AG04450 (cell line): Measurements from ENCODE around the gene HNRNPC. TPM values are rescaled to one million over a fixed set of nuclear protein-coding genes. Genes with fewer than 3 reads are reported as not detected.

Source experiments
- CTCF ChIA-PET: fragments of 300-600, 350-600 bp; formaldehyde crosslinking; extraction: SDS; loops from one replicate; lab custom pipeline; 2022; ENCODE audit warnings: antibody characterized with exemption, inconsistent platforms; lab: Charles Lee
- POLR2A ChIA-PET: fragments of 350-600 bp; formaldehyde crosslinking; extraction: SDS; loops from one replicate; lab custom pipeline; 2021; ENCODE audit warnings: antibody characterized with exemption, inconsistent platforms; lab: Yijun Ruan, JAX
- DNase-seq: peaks from one replicate; pipeline ENCODE4 v3.0.0-alpha.2; 2011; ENCODE audit warnings: low read depth, low spot score
- H3K27ac ChIP-seq: one replicate; pipeline ENCODE4 v1.5.1; 2012; ENCODE audit warnings: low read depth, low read length, control low read depth
- H3K27me3 ChIP-seq: one replicate; pipeline ENCODE4 v1.6.0; 2012; ENCODE audit warnings: low read length; ENCODE audit not compliant: control insufficient read depth, insufficient read depth
- H3K4me3 ChIP-seq: 2 replicates; pipeline ENCODE4 v1.5.1; 2011; ENCODE audit warnings: mild to moderate bottlenecking, low read depth, low read length, control low read depth
- H3K9me3 ChIP-seq: 2 replicates; pipeline ENCODE4 v1.5.1; 2012; ENCODE audit warnings: low read length; ENCODE audit not compliant: control insufficient read depth, insufficient read depth
- CTCF ChIP-seq: IDR thresholded peaks from 2 replicates; pipeline ENCODE4 v1.5.1; 2011; ENCODE audit warnings: low read depth, low read length, control low read depth, inconsistent platforms
- polyA plus RNA-seq: library from polyadenylated mRNA; depleted of rRNA; stranded (reverse); fragments of >200 nt; gene quantifications from 2 replicates; pipeline ENCODE4 v1.2.3, GENCODE V29; 2011

Gene HNRNPC
- polyA plus RNA-seq, 1 experiment = 828 TPM

DNA sequence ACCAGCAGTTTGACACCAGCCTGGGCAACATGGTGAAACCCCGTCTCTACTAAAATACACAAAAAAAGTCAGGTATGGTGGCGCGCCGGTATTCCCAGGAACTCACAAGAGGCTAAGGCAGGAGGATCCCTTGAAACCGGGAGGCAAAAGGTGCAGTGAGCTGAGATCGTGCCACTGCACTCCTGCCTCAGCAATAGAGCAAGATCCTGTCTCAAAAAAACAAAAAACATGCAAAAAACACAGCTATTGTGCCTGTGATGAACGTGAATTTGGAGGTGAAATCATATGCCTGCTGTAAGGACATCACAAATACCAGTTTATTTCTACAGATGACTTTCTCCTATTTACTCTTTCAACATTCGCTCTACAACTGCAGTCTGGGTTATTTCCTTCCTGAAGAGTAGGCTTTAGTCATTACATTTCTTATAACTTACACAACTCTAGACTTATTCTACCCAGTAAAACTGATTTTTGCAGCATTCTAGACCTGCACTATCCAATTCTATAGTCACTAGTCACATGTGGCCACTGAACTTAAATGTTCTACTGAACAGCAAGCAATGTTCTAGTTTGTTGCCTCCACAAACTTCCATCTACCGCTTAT lies 48.3 kb downstream of the HNRNPC start:
- no peaks in the 10 kb centered on the region for H3K27me3 ChIP-seq
- TF ChIP-seq CTCF = no peak
- DNase-seq = no peak
- POLR2A ChIA-PET = interaction anchor here (0.7 kb wide), 1 partner anchor 18 kb away, joined by 6 read pairs; no protein-coding TSS in a partner anchor
- CTCF ChIA-PET = interaction anchor here (0.5 to 0.9 kb wide), 2 partner anchors 26 to 137 kb away, joined by 3 to 4 read pairs; no protein-coding TSS in a partner anchor
- no peaks in the 10 kb centered on the region for H3K9me3 ChIP-seq
- H3K4me3 ChIP-seq = no peak overlapping the region
- H3K27ac ChIP-seq = no peak overlapping the region

GRCh38 chr14:21219561-21220111 lies 49.6 kb downstream of the HNRNPC start:
- Histone ChIP-seq H3K27ac (no peak overlapping the region), H3K27me3 (no peaks in the 10 kb centered on the region), H3K4me3 (no peak overlapping the region), H3K9me3 (no peaks in the 10 kb centered on the region)
- TF ChIP-seq CTCF = no peak
- ChIA-PET CTCF (no interaction called here), POLR2A (no interaction called here)
- DNase-seq = no peak

- Histone ChIP-seq H3K27ac (no peak overlapping the region), H3K27me3 (no peaks in the 10 kb centered on the region), H3K9me3 (no peaks in the 10 kb centered on the region), H3K4me3 (no peak overlapping the region)
- POLR2A ChIA-PET = no interaction called here
- CTCF ChIA-PET = no interaction called here
- no peak for TF ChIP-seq CTCF
- DNase-seq = no peak
Measured at GRCh38 chr14:21219120-21219519, 50.1 kb downstream of the HNRNPC start.

- DNase-seq = no peak
- Histone ChIP-seq H3K27ac (no peak overlapping the region), H3K4me3 (no peak overlapping the region), H3K9me3 (no peaks in the 10 kb centered on the region), H3K27me3 (no peaks in the 10 kb centered on the region)
- no peak for TF ChIP-seq CTCF
- ChIA-PET POLR2A (interaction anchor here (0.7 kb wide), 1 partner anchor 27 kb away, joined by 8 read pairs; no protein-coding TSS in a partner anchor), CTCF (interaction anchor here (0.7 to 1.7 kb wide), 3 partner anchors 18 to 240 kb away, joined by 3 to 4 read pairs (median 4); partner anchors contain the start of gene CHD8)
Measured at GRCh38 chr14:21215879-21216251, 53.4 kb downstream of the HNRNPC start.
